HG02571 (cell line): Measurements from ENCODE around the gene AKIP1.
A peak's percentile ranks its signal among the peaks of the same experiment; 100 is the strongest.
"Not testable (repeated sequence)": the region's sequence is repeated elsewhere in the genome, so short reads cannot be mapped to it uniquely, and the experiment has no call there.

ENCODE experiments used
- ATAC-seq: cut with Tn5 transposase; IDR thresholded peaks from one replicate; pipeline ENCODE4 v1.9.1; 2021; ENCODE audit warnings: mild to moderate bottlenecking, moderate library complexity; ENCODE audit not compliant: unreplicated experiment

Gene AKIP1, protein sequence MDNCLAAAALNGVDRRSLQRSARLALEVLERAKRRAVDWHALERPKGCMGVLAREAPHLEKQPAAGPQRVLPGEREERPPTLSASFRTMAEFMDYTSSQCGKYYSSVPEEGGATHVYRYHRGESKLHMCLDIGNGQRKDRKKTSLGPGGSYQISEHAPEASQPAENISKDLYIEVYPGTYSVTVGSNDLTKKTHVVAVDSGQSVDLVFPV

DNA sequence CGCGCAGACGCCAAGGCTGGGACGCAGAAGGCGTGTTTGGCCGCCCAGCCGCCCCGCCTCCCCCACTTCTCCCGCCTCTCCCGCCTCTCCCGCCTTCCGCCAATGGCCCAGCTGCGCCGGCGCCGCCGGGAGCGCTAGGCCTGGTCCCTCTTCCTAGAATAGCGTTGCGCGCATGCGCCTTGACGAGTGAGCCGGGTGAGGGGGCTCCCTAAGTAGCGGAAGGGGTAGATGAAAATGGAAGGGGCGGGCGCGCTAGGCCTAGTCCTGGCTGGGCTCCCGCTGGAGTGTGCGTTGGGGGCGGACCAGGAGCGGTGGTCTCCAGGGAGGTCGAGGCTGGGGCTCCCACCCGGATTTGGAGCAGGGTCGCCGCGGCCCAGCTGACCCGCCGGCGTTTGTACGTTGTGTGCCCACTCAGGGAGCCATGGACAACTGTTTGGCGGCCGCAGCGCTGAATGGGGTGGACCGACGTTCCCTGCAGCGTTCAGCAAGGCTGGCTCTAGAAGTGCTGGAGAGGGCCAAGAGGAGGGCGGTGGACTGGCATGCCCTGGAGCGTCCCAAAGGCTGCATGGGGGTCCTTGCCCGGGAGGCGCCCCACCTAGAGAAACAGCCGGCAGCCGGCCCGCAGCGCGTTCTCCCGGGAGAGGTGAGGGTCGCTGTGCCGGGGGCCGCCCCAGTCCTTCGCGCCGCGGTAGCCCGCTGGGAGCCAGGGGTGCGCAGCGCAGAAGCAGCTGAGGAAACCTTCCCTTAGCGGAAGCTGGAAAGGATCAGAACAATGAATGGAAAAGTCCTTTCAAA, at the start of gene AKIP1:
AKIP1 (plus strand) TSS at position 161 of the 795 bp plus-strand sequence; CDS start at position 422, 261 bp downstream.
- peak; percentile 79 for ATAC-seq

DNA sequence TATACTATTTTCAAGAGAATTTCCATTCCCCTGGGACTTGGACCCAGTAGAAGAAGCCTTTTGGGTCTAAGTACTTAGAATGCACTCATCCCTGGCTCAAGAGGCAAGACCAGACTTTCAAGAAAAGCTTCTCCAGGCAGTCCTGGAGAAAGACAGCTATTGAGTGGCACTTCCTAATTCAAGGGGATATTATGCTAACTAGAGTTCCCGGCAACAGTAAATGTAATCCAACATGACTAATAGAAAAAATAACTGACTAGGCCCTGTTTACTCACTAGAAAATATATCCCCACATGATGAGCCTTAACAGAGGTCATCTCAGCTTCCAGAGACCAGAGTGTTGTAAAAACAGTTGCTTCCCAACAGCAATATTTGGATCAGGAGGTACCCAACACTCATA, 47.2 kb upstream of the AKIP1 start:
- no peak for ATAC-seq

DNA sequence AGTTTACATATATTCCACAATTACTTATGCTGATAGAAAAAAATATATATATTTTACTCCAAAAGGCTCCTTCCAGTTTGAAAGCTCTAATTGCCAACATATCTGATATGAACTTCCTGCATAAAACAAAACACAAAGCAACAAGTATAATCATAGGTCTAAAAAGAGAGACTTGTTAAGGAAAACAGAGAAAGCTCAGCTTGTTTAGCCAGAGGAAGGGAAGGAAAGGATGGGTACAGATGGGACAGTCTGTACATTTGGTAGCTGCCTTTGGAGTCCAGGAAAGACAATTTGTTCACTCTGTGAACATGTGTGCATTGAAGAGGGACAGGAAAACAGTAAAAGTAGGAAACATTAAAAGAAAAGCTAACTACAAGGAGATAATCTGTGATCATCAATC, 45.7 kb upstream of the AKIP1 start:
- no peak for ATAC-seq

DNA sequence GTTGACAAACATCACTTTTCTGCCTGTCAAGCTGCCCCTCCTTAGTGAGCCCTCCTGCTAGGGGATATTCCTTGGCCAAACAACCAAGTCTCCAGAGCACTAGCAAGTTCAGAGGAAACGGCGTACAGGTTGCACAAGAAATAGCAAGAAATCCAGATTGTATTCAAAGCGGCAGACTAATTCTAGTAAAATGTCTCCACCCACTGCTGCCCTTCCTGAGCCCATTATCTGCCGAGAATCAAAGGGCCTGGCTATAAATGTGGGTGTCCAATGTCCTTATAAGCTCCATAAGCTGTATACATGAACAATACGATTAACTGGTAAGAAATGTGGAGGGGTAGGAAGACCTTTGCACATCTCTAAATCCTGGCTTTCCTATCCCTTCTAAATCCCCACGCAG, 44.0 kb upstream of the AKIP1 start:
- ATAC-seq = no peak

DNA sequence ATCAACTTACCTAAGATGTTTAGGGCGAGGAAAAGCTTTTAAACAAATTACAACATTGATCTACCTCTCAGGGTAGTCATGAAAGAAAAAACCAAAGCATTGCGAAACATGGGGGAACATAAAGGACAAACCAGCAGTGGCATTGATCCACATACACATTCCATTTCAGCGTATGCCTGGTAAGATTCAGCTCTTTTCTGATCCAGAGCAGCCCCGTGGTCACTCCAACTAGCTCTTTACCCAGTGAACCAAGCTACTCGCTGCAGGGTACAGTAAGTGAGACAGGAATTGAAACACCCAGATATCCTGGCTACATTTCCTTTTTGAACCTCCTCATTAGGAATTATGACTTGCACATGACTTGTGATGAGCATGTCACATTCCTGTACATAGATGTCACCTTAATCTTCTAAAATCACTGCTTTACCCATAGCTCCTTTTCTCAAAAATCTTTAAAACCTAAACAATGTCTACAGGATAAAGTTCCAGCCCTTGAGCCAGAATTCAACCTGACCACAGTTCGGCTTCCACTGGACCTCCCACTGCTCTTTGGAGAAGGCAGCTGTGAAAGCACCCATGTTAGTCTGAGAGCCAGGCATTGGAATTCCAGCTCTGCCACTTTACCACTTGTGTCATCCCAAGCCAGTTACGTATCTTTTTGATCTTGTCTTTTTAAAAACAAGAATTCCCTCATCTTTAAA, 42.9 kb upstream of the AKIP1 start:
- ATAC-seq = no peak

DNA sequence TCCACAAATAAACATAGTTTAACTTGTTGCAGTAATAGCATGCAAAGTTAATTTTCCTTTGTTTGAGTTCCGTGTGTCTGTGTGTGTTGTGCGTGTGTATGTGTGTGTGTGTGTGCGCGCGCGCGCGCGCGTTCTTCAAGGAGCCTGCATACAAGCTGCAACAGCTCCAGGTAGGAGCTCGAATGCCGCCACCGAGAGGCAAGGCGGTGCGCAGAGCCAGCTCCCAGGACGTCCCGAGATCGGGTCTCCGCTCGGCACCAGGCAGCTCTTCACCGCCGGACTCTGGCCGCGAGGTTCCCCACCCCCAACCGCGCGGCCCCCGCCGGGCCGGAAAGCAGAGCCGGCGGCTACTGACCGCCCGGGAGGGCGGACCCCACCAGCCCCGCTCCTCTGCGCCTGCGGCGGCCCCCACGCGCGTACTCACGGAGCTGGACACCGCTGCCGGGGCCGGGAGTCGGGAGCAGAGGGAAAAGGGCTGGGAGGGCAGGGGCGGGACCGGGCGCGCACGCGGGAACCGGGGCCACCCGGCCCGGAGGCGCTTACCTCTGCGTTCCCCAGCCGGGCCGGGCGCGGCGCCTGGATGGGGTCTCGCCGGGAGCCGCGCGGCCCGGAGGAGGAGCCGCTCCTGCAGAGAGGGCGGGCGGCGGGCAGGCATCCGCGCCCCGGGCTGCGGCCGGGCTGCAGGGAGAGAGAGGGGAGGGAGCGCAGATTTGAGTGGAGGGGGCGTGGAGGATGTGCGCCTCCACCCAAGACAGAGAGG, 40.4 kb upstream of the AKIP1 start:
- no peak for ATAC-seq

DNA sequence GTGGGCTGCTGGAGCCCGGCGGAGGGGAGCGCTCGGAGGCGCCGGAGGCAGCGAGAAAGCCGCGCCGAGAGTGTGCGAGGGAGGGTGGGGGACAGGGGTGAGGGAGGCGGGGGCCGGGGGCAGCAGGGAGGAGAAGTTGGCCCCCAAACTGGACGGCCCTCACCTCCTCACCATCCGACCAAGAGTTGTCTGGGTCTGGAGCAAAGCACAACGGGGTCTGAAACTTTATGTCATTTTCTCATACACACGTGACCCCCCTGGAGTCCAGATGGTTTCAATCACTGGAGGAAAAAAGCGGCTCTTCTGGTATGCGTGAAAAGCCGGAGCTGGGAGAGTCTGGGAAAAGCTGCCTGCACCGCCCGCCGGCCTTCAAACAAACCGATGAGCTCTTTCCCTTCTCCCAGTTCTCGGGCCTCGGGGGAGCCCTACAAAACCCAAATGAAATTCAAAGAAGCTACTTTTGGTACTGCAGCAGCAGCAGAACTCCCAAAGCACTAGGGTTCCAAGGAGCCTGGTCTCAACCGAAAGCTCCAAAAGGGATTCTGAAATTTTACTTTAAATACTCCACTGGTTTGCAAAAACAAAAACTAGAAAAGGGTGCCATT, 39.7 kb upstream of the AKIP1 start:
- ATAC-seq = no peak

DNA sequence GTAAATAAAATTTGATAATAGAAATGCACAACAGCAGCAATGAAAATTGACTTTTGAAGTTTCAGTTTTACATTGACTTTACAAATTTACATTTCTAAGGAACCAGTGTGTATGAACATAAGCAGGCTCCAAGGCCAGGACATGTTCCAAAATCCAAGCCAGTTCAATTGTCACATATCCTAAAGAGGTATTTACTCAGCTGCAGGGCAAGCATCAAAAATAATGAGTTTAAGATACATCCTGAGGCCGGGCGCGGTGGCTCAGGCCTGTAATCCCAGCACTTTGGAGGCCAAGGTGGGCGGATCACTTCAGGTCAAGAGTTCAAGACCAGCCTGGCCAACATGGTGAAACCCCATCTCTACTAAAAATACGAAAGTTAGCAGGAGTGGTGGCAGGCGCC, 39.0 kb upstream of the AKIP1 start:
- ATAC-seq = no peak

DNA sequence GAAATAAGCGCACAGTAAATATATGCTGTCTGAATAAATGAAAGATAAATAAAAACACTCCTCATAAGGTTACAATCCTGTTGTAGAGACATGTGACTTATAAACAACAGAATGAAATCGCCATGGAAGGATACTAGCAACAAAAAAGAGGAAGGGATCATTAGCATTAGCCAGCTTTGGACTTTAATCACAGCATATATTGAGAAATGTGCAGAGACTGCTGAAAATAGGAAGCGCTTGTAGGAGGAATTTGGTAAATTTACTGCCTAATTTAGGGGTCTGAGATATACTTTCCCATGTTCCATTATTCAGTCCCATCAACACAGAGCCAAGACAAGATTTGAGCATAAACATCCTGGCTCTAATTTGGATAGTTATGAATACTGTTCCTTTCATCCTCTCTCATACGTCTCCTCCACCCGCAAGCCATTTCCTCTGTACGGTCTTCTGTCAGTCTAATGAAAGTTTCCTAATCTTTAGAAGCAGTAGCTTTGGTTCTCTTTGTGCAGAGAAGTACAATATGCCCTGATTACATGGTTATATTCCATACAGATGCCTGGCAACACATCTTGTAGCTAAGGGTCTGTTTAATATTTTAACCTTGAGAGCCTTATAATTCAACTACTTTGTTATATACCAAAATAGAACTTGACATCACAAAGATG, 37.1 kb upstream of the AKIP1 start:
- no peak for ATAC-seq

DNA sequence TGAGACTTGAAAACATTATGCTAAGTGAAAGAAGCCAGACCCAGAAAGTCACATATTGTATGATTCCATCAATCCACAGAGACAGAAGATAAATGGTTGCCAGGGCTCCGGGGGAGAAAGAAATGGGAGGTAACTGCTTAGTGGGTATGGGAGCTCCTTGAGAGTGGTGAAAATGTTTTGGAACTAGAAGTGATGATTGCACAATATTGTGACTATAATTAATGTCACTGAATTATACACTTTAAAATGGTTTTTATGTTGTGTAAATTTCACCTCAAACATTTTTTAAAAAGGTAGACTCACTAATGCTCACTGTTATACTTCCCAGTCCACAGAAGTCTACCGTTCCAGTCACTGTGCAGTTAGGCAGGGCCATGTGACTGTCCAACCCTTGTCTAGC, 32.2 kb upstream of the AKIP1 start:
- no peak for ATAC-seq

DNA sequence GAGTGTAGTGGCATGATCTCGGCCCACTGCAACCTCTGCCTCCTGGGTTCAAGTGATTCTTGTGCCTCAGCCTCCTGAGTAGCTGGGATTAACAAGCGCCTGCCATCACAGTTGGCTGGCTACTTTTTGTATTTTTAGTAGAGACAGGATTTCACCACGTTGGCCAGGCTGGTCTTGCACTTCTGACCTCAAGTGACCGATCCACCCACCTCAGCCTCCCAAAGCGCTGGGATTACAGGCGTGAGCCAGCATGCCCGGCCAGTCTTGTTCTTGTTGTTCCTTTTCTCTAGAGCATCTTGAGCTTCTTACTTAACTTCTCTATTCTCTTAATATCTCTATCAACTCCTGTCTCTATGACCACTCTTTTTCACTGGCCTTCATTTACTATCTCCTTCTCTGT, 29.4 kb upstream of the AKIP1 start:
- not testable (repeated sequence) for ATAC-seq

DNA sequence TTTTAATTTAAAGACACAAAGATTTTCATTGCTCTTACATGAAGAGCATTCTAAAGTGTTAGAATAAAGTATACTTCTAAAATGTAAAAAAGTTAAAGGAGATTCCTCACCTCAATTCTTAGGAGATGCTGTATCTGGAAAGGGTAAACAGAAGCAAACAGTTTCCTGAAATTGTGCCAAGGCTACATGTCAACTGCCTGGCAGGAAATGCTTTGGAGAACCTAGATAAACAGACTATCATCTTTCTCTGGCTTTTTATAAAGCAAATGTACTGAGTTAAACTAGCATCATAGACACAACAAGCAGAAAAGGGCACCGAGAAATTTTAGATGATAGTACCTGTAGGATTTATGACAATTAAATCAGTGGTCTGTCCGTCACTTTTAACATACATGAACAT, 24.7 kb upstream of the AKIP1 start:
- ATAC-seq = no peak

DNA sequence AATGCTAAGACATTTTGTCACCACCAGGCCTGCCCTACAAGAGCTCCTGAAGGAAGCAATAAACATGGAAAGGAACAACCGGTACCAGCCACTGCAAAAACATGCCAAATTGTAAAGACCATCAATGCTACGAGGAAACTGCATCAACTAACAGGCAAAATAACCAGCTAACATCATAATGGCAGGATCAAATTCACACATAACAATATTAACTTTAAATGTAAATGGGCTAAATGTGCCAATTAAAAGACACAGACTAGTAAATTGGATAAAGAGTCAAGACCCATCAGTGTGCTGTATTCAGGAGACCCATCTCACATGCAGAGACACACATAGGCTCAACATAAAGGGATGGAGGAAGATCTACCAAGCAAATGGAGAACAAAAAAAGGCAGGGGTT, 19.8 kb upstream of the AKIP1 start:
- ATAC-seq = not testable (repeated sequence)

DNA sequence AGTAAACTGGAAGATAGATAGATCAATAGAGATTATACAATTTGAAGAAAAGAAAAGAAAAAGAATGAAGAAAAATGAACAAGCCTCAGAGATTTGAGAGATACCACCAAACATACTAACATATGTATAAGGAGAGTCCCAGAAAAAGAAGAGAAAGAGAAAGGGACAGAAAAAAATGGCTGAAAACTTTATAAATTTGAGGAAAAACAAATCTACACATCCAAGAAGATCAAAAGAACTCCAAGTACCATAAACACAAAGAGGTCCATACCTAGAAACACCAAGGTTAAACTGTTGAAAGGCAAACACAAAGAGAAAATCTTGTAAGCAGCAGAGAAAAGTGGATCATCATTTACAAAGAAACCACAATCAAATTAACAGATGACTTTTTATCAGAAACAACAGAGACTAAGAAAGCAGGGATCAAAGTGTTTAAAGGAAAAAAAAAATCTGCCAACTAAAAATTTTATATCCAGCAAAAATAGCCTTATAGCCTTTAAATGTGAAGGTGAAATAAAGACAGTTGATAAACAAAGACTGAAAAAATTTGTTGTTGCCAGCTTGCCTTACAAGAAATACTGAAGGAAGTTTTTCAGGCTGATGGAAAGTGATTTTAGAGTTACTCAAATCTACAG, 11.8 kb upstream of the AKIP1 start:
- ATAC-seq = no peak

DNA sequence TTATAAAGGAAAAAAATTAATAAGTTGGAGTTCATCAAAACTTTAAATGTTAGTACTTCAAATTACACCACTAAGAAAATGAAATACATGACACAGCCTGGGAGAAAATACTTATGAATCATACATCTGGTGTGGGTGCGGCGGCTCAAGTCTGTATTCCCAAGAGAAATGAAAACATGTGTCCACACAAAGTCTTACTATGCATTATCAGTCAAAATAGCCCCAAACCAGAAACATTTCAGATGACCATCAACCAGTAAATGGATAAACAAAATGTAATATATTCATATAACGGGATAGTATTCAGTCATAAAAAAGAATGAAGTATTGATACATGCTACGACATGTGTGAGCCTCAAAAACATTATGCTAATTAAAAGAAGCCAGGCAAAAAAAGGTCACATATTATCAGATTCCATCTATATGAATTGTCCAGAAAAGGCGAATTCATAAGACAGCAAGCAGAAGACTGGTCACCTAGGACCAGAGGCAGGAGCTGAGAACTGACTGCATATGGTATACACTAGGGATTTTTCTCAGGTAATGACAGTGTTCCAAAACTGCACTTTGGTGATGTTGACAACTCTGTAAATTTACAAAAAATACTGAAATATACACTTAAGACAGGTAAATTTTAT, 5.3 kb upstream of the AKIP1 start:
- no peak for ATAC-seq

DNA sequence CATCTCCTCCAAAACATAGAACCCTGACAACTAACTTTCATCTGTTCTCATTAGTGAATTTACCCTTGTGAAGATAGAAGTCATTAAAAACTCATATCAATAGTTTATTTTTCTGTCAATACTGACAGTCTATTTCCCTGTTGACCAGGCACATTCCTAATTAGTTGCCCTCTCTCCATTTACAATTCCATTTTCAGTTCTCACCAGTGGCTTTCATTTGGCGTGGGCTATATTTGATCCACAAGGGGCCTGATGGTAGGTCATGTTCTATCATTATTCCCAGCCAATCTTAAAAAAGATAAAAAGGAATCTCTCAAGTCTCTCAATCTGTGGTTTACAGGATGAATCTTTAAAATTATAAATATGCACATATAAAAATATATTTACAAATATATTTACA, 3.9 kb upstream of the AKIP1 start:
- ATAC-seq = no peak

DNA sequence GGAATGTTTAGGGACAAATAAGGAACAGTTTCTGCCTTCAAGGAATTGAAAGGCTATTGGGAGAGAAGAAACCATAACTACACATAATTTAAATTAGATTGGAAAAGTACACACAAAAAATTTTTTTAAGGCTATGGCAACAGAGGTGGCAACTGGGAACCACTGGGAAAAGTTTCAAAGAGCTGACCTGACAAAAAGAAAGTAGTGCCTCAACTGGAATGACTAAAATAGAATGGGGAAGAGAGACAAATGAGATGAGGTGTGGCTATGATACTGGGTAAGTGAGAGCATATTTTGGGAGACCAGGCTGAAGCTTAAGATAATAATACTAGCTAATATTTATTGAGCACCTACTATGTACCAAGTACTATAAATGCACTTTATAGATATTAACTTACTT, 2.9 kb upstream of the AKIP1 start:
- no peak for ATAC-seq

DNA sequence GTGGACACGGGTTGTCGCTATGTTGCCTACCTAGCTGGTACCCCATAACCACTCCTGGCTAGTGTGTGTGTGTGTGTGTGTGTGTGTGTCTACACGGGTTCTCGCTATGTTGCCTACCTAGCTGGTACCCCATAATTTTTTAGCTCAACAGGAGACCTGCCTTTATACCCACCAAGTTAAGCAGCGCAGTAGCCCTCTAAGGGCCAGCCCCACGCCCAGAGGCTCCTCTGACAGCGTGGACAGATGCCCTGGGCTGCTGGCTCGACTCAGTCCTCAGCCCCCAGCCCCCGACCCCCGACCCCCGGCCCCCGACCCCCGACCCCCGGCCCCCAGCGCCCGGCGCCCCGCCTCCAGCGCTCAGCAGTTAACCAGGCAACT, 351 bp upstream of the AKIP1 start:
- no peak for ATAC-seq

DNA sequence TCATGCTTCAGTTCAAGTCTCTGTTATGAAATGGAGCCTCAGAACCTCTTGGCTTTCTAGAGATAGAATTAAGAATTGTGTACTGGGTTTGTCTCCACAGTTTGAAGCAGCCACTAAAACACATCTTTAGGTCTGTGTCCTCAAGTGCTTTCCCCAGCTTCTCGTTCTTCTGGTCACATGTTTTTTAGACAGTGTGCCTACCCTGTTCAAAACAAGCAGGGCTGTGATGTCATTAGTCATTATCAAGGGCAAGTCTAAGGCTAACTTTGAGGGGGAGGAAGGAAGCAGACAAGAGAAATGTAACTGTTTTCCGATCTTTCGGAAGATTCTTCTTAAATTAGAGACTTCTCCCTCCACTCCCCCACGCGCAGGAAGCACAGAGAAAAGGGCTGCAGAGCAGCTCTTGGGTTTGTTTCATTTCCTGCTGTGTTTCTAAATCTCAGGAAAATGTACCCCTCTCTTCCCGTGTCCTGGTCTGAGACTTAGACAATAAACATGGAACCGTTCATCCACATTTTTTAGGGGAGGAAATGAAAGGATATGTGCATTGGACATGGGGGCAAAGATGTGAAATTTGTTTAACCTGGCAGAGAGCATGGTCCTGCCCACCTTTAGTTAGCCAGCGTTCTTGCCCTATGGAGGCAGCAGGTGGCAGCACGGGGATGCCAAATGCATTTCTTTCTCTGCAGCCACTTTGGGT, 3.1 kb downstream of the AKIP1 start:
- no peak for ATAC-seq
